Tibial nerve (tissue), 3 donors: ENCODE data around the gene VPS4B.

Experiments
- CTCF ChIP-seq, 5 experiments: fragments of 200-600 bp in 3 of 5; fragments of 450-650 bp in 2 of 5; sonication (generic) in 3 of 5; IDR thresholded peaks; one replicate each; pipeline ENCODE4 v1.5.1; 2016 to 2019; ENCODE audit warnings: antibody characterized with exemption in 5 of 5, mild to moderate bottlenecking in 3 of 5, moderate library complexity in 2 of 5
- POLR2A ChIP-seq, 2 donors: fragments of 450-650 bp; IDR thresholded peaks; one replicate each; pipeline ENCODE4 v1.6.1; 2017; ENCODE audit warnings: antibody characterized with exemption in 2 of 2, mild to moderate bottlenecking in 2 of 2, moderate library complexity in 2 of 2

- TF ChIP-seq CTCF (IDR thresholded peaks at IDR 0.05) (no peak), POLR2A (IDR thresholded peaks at IDR 0.05) (no peak)
Observed at GRCh38 chr18:63451799-63452660, 29.8 kb upstream of the VPS4B start.
